H1 (cell line): ENCODE results near the gene PRMT2. TPM values are rescaled to one million over a fixed set of nuclear protein-coding genes. Genes with fewer than 3 reads are reported as not detected.

ENCODE experiments used
- CTCF ChIA-PET: fragments of 300-600 bp; sonication (Branson Sonifier 250); formaldehyde crosslinking; loops from one replicate; lab custom pipeline; 2021; ENCODE audit not compliant: partially characterized antibody; lab: Charles Lee
- POLR2A ChIA-PET: fragments of 300-600 bp; sonication (Branson Sonifier 250); formaldehyde crosslinking; loops from one replicate; lab custom pipeline; 2021; ENCODE audit warnings: inconsistent platforms; ENCODE audit not compliant: partially characterized antibody; lab: Charles Lee
- DNase-seq, 2 experiments: peaks; one replicate each; pipeline versions ENCODE4 v3.0.0 to v3.0.0-alpha.2; 2010 to 2022; ENCODE audit warnings: low spot score in 2 of 2, low read depth in 1 of 2, mixed read lengths in 1 of 2
- FAIRE-seq: peaks from 2 replicates; lab custom pipeline; 2011; peaks lifted over from hg19 to GRCh38; lab: Jason Lieb, UNC
- H2AFZ ChIP-seq: 2 replicates; pipeline ENCODE4 v1.8.1; 2012; ENCODE audit warnings: low read length, inconsistent platforms
- H2AK5ac ChIP-seq: 2 replicates; pipeline ENCODE4 v1.6.1; 2013; ENCODE audit warnings: low read depth, low read length
- H2BK120ac ChIP-seq: replicated peaks from 2 replicates; pipeline ENCODE3; 2013; ENCODE audit warnings: low read depth, low read length, inconsistent platforms
- H2BK12ac ChIP-seq: 2 replicates; pipeline ENCODE4 v1.6.1; 2013; ENCODE audit warnings: low read depth, low read length
- H2BK15ac ChIP-seq: 2 replicates; pipeline ENCODE4 v1.6.1; 2013; ENCODE audit warnings: low read length
- H2BK20ac ChIP-seq: 2 replicates; pipeline ENCODE4 v1.6.1; 2013; ENCODE audit warnings: low read length
- H2BK5ac ChIP-seq: 2 replicates; pipeline ENCODE4 v1.6.1; 2013; ENCODE audit warnings: low read depth, low read length
- H3K14ac ChIP-seq: 2 replicates; pipeline ENCODE4 v1.6.1; 2013; ENCODE audit warnings: inconsistent platforms; ENCODE audit not compliant: insufficient read length
- H3K18ac ChIP-seq: 2 replicates; pipeline ENCODE4 v1.6.1; 2013; ENCODE audit warnings: low read length; ENCODE audit errors: extremely low read depth
- H3K23ac ChIP-seq: 2 replicates; pipeline ENCODE4 v1.6.1; 2013; ENCODE audit warnings: inconsistent platforms; ENCODE audit not compliant: insufficient read length
- H3K23me2 ChIP-seq: 2 replicates; pipeline ENCODE4 v1.6.1; 2013; ENCODE audit warnings: low read depth, low read length
- H3K27ac ChIP-seq: 2 replicates; pipeline ENCODE4 v1.6.1; 2011; ENCODE audit warnings: low read depth, low read length, inconsistent platforms
- H3K27me3 ChIP-seq, 4 experiments: replicated peaks in 1 of 4; 1 replicate in 1 of 4; 2 replicates in 3 of 4; pipeline versions ENCODE4 v1.6.1 to v1.8.1; 2011 to 2013; ENCODE audit warnings: low read length in 3 of 4, mild to moderate bottlenecking in 3 of 4, inconsistent platforms in 2 of 4, mixed read lengths in 2 of 4, moderate library complexity in 1 of 4; ENCODE audit not compliant: control insufficient read depth in 3 of 4, insufficient read depth in 3 of 4; ENCODE audit errors: extremely low read depth in 1 of 4
- H3K36me3 ChIP-seq, 4 experiments: 2 replicates each; pipeline versions ENCODE4 v1.6.1 to v1.8.1; 2011 to 2013; ENCODE audit warnings: mild to moderate bottlenecking in 4 of 4, low read length in 3 of 4, moderate library complexity in 2 of 4, control low read depth in 1 of 4, inconsistent platforms in 1 of 4; ENCODE audit not compliant: insufficient read depth in 4 of 4, control insufficient read depth in 2 of 4
- H3K4ac ChIP-seq: replicated peaks from 2 replicates; pipeline ENCODE3; 2013; ENCODE audit warnings: low read length, low read depth, mixed read lengths, inconsistent platforms; ENCODE audit not compliant: insufficient read length
- H3K4me1 ChIP-seq, 4 experiments: replicated peaks in 1 of 4; 1 replicate in 1 of 4; 2 replicates in 3 of 4; pipeline versions ENCODE4 v1.6.1 to v1.8.1; 2011 to 2013; ENCODE audit warnings: low read length in 3 of 4, inconsistent platforms in 2 of 4, mixed read lengths in 1 of 4; ENCODE audit not compliant: insufficient read depth in 4 of 4, control insufficient read depth in 3 of 4
- H3K4me2 ChIP-seq, 2 experiments: 2 replicates each; pipeline versions ENCODE4 v1.6.1 to v1.8.1; 2011 to 2013; ENCODE audit warnings: low read depth in 2 of 2, low read length in 2 of 2, control low read depth in 1 of 2, inconsistent platforms in 1 of 2, mild to moderate bottlenecking in 1 of 2; ENCODE audit not compliant: insufficient read depth in 1 of 2
- H3K4me3 ChIP-seq, 4 experiments: fragments of 200-600, 300-600 bp in 1 of 4; sonication (generic), shearing (Covaris generic), sonication (Bioruptor Twin) in 1 of 4; 2 replicates each; pipeline versions ENCODE4 v1.5.1 to v1.8.1; 2011 to 2016; ENCODE audit warnings: low read length in 4 of 4, low read depth in 3 of 4, control low read depth in 2 of 4, inconsistent platforms in 2 of 4, mild to moderate bottlenecking in 2 of 4, mixed read lengths in 1 of 4, moderate library complexity in 1 of 4; ENCODE audit not compliant: insufficient read depth in 2 of 4; ENCODE audit errors: extremely low read depth in 1 of 4
- H3K56ac ChIP-seq: replicated peaks from 2 replicates; pipeline ENCODE3; 2013; ENCODE audit warnings: low read depth, mild to moderate bottlenecking, mixed read lengths, low read length, inconsistent platforms; ENCODE audit not compliant: insufficient read length
- H3K79me1 ChIP-seq: 2 replicates; pipeline ENCODE4 v1.6.1; 2013; ENCODE audit warnings: low read depth, low read length, control low read depth
- H3K79me2 ChIP-seq, 2 experiments: 2 replicates each; pipeline versions ENCODE4 v1.6.1 to v1.8.1; 2012 to 2013; ENCODE audit warnings: low read length in 2 of 2, mild to moderate bottlenecking in 2 of 2, inconsistent platforms in 1 of 2; ENCODE audit not compliant: insufficient read depth in 2 of 2, control insufficient read depth in 1 of 2
- H3K9ac ChIP-seq, 4 experiments: replicated peaks in 1 of 4; 1 replicate in 1 of 4; 2 replicates in 3 of 4; pipeline versions ENCODE4 v1.6.1 to v1.8.1; 2011 to 2013; ENCODE audit warnings: low read depth in 3 of 4, low read length in 3 of 4, control low read depth in 2 of 4, mild to moderate bottlenecking in 2 of 4, moderate library complexity in 2 of 4, inconsistent platforms in 1 of 4; ENCODE audit errors: extremely low read depth in 1 of 4
- H3K9me3 ChIP-seq, 2 experiments: 2 replicates each; pipeline versions ENCODE4 v1.6.1 to v1.8.1; 2012 to 2013; ENCODE audit warnings: mild to moderate bottlenecking in 2 of 2, moderate library complexity in 2 of 2, control low read depth in 1 of 2, inconsistent platforms in 1 of 2, low read depth in 1 of 2, low read length in 1 of 2, mixed read lengths in 1 of 2; ENCODE audit not compliant: insufficient read depth in 2 of 2
- H4K20me1 ChIP-seq, 2 experiments: replicated peaks in 1 of 2; 2 replicates each; pipeline versions ENCODE3 to v1.8.1; 2011 to 2013; ENCODE audit warnings: inconsistent platforms in 2 of 2, low read length in 2 of 2, mild to moderate bottlenecking in 1 of 2; ENCODE audit not compliant: insufficient read depth in 2 of 2, control insufficient read depth in 1 of 2
- H4K5ac ChIP-seq: 2 replicates; pipeline ENCODE4 v1.6.1; 2013; ENCODE audit warnings: low read length, low read depth, mixed read lengths, inconsistent platforms; ENCODE audit not compliant: insufficient read length
- H4K8ac ChIP-seq: 2 replicates; pipeline ENCODE4 v1.8.0; 2013; ENCODE audit warnings: mild to moderate bottlenecking, moderate library complexity, low read length, inconsistent platforms; ENCODE audit not compliant: insufficient read depth; ENCODE audit errors: extremely low read depth
- H4K91ac ChIP-seq: replicated peaks from 2 replicates; pipeline ENCODE3; 2013; ENCODE audit warnings: low read length, mixed read lengths, inconsistent platforms; ENCODE audit not compliant: insufficient read length
- BRCA1 ChIP-seq: IDR thresholded peaks from 2 replicates; pipeline ENCODE4 v1.6.1; 2012; ENCODE audit warnings: low read depth, low read length, improper control_type of control experiment
- CBX5 ChIP-seq: fragments of 300-800, 300-1000 bp; sonication (generic); IDR thresholded peaks from 2 replicates; pipeline ENCODE4 v1.7.1; 2016; ENCODE audit warnings: antibody characterized with exemption, low read length, low read depth
- CBX8 ChIP-seq: fragments of 300-800, 300-1000 bp; sonication (generic); IDR thresholded peaks from 2 replicates; pipeline ENCODE4 v1.7.1; 2016; ENCODE audit warnings: low read depth, low read length, borderline replicate concordance
- KDM4A ChIP-seq: IDR thresholded peaks from one replicate; pipeline ENCODE4 v1.7.1; 2012; ENCODE audit warnings: low read depth, mild to moderate bottlenecking, moderate library complexity, low read length, inconsistent platforms; ENCODE audit not compliant: severe bottlenecking
- MAFK ChIP-seq: IDR thresholded peaks from 2 replicates; pipeline ENCODE4 v1.6.1; 2012; ENCODE audit warnings: low read depth, mild to moderate bottlenecking, improper control_type of control experiment, low read length
- PHF8 ChIP-seq: fragments of 200-600 bp; sonication (generic); conservative IDR thresholded peaks from 2 replicates; pipeline ENCODE4 v1.7.1; 2012; ENCODE audit warnings: low read depth, mild to moderate bottlenecking, inconsistent platforms, low read length, moderate library complexity
- RBBP5 ChIP-seq: IDR thresholded peaks from 2 replicates; pipeline ENCODE4 v1.7.1; 2012; ENCODE audit warnings: low read depth, mild to moderate bottlenecking, inconsistent platforms, low read length, moderate library complexity, borderline replicate concordance
- RFX5 ChIP-seq: IDR thresholded peaks from 2 replicates; pipeline ENCODE4 v1.6.1; 2011; ENCODE audit warnings: low read depth, low read length, improper control_type of control experiment, borderline replicate concordance
- RXRA ChIP-seq: IDR thresholded peaks from 2 replicates; pipeline ENCODE4 v1.6.1; 2011; ENCODE audit warnings: low read depth, mild to moderate bottlenecking, low read length, moderate library complexity; ENCODE audit not compliant: insufficient read depth
- WGBS, 2 experiments: shearing (Covaris generic) in 1 of 2; methylation state at CpG; one replicate each; pipeline versions ENCODE4 v1.1.6 to v1.1.7; 2013 to 2015; ENCODE audit warnings: low lambda C conversion rate in 2 of 2, mixed read lengths in 2 of 2, inconsistent platforms in 1 of 2, low coverage in 1 of 2, missing lambda C conversion rate in 1 of 2; ENCODE audit not compliant: insufficient replicate concordance in 2 of 2, insufficient coverage in 1 of 2, insufficient read length in 1 of 2; ENCODE audit errors: extremely low coverage in 1 of 2, missing lambda C conversion rate in 1 of 2; 5-methylcytosine and 5-hydroxymethylcytosine counted together
- polyA plus RNA-seq, 7 experiments: library from polyadenylated mRNA; depleted of rRNA in 3 of 7; stranded (reverse) in 5 of 7; unstranded in 2 of 7; fragments of >200 nt in 5 of 7; fragments of 200-250 nt in 2 of 7; gene quantifications; 1 replicate in 5 of 7; 2 replicates in 1 of 7; 4 replicates in 1 of 7; pipeline versions ENCODE4 v1.2.1 to v1.2.3, GENCODE V29; 2011 to 2013; ENCODE audit warnings: missing spikeins in 2 of 7, mixed read lengths in 2 of 7
- total RNA-seq: library from RNA; stranded (reverse); fragmentation: NEBNext Ultra II Directional; extraction: Animal tissue kit (Norgen Biotek cat#: 25700); gene quantifications from 2 replicates; pipeline ENCODE4 v1.2.1, GENCODE V29; 2021

PRMT2 gene
- total and polyA plus RNA-seq, 2 of the 8 experiments (the other 6 are each of a cell fraction or from before 2014, with no cell fraction given): 45.8 to 59.2 TPM

DNA sequence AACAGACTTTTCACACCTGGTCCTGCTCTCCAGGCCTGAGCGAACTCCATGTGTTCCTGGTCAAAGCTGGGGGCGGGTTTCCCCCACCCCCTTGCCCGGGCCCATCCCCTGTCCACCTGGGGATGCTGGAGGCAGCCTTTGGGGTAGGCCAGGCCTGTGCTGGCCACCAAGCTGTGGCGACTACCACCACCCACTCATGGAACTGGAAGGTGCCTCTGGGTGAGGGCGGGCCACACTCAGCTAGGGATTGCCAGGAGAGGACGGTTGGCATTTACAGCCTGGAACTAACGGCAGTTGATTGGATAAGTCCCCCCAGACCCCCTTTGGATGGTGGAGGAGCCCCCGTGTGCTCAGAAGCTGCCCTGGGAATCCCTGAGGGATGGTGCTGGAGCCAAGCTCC is 38.4 kb upstream of the PRMT2 start:
- Histone ChIP-seq H4K5ac (no peak overlapping the region), H3K36me3 (no peaks in the 10 kb centered on the region), H2AFZ (no peak overlapping the region), H2BK12ac (no peak overlapping the region), H3K18ac (no peak overlapping the region), H2BK15ac (no peak overlapping the region), H2BK5ac (no peak overlapping the region), H3K4me3 (no peak overlapping the region), H3K14ac (no peak overlapping the region), H4K20me1 (no peaks in the 10 kb centered on the region), H3K56ac (no peak overlapping the region), H4K91ac (no peak overlapping the region), H3K9me3 (peaks cover 0 to 7% of the 10 kb centered on the region in 2 experiments; a peak in 1 of 4 replicates), H3K27me3 (no peaks in the 10 kb centered on the region), H2BK20ac (no peak overlapping the region), H2AK5ac (no peak overlapping the region), H3K79me2 (no peaks in the 10 kb centered on the region), H3K23me2 (no peaks in the 10 kb centered on the region), H4K8ac (no peak overlapping the region), H3K4ac (no peak overlapping the region), H2BK120ac (no peak overlapping the region), H3K23ac (no peak overlapping the region), H3K9ac (no peak overlapping the region), H3K27ac (no peak overlapping the region), H3K79me1 (no peaks in the 10 kb centered on the region), H3K4me1 (no peaks in the 10 kb centered on the region; a peak in 3 of 7 replicates), H3K4me2 (no peak overlapping the region)
- DNase-seq: no peak
- TF ChIP-seq BRCA1 (no peak), RFX5 (no peak), PHF8 (no peak), CBX8 (no peak), RXRA (no peak), KDM4A (no peak), RBBP5 (no peak), CBX5 (no peak), MAFK (no peak)
- CTCF ChIA-PET: no interaction called here
- POLR2A ChIA-PET: interaction anchor here (1.2 kb wide), 1 partner anchor 9 kb away, joined by 3 read pairs; no protein-coding TSS in a partner anchor
- no peak for FAIRE-seq
- WGBS, 2 experiments: 92% methylated on average over 8 of the region's 8 CpGs; no CpG with 5 or more reads in 1 of the 2 experiments
